ENCODE results near the gene TEX55.

GRCh38 chr3:119122350-119122749 lies 23.6 kb upstream of the TEX55 start:
- TF ChIP-seq CTCF (IDR thresholded peaks at IDR 0.05) (no peak), POLR2A (IDR thresholded peaks at IDR 0.05) (no peak)
